ENCODE data around the gene B3GAT1. TPM values are rescaled to one million over a fixed set of nuclear protein-coding genes. Genes with fewer than 3 reads are reported as not detected.

The B3GAT1 gene
- total RNA-seq, 3 donors from 2014 or later, result 0.16 to 2.9 (median 2.8) TPM

DNA sequence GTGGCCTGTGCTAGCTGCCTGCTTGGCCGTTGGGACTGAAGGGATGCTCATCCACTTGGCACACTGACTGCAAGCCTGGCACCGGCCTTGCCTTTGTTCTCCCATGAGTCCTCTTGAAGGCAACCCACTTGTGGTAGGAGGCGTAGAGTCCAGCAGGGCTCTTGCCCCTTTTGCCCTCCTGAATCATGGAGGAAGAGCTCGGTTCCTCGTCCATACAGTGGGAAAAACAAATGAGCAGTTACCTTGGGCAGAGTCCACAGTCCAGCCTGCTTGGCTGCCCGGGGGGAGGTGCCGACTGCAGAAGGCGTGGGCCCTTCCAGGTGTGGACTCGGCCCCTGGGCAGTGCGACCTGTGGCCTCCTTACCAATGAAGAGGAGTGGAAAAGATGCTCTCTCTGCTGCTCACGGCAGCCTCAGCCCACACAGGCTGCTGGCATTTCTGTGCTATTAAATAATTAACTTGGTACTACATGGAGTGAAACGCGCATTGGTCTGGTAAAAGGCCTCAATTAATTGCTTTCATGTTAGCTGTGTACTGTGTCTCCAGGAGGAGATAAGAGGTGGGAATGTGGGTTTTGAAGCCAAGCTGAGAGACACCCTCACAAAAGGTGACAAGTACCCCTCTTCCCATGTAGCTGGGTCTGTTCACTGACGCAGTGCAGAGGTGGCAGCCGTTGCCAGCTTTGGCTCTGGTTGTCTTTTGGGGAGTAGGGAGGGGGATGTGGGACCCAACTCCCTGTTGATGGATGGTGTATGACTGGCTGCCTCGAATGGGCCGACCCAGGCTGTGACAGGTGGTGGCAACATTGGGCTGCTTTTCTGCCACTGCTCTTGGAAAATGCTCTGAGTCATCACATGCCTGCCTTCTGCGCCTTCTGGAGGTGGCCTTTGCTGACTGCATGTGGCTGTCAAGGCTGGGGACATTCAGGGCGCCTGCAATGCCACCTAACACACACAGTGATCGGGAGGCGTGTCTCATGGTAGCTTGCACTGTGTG is 26.8 kb upstream of the B3GAT1 start:
- TF ChIP-seq CTCF (IDR thresholded peaks at IDR 0.05) (no peak), POLR2AphosphoS5 (IDR thresholded peaks at IDR 0.05) (no peak), POLR2A (IDR thresholded peaks at IDR 0.05) (no peak)

GRCh38 chr11:134437821-134438220 is 25.8 kb upstream of the B3GAT1 start:
- no peaks in the 10 kb centered on the region for H3K4me1 ChIP-seq
- TF ChIP-seq POLR2AphosphoS5 (IDR thresholded peaks at IDR 0.05) (no peak), POLR2A (IDR thresholded peaks at IDR 0.05) (no peak), CTCF (IDR thresholded peaks at IDR 0.05) (no peak)
- H3K4me3 ChIP-seq, result no peak overlapping the region
- intact Hi-C loops (cut with DNase I; ENCODE audit: low total_unique reads), result no loop called here
- H3K27me3 ChIP-seq, result no peaks in the 10 kb centered on the region
- no peaks in the 10 kb centered on the region for H3K9me3 ChIP-seq
- H3K27ac ChIP-seq, result no peak overlapping the region
- no peaks in the 10 kb centered on the region for H3K36me3 ChIP-seq
- no peak for DNase-seq (ENCODE audit: low spot score in 2 of 2)

More for the DNA sequence above, 26.8 kb upstream of the B3GAT1 start:
- no peaks in the 10 kb centered on the region for H3K4me1 ChIP-seq
- no peak overlapping the region for H3K27ac ChIP-seq
- no peaks in the 10 kb centered on the region for H3K9me3 ChIP-seq
- no peaks in the 10 kb centered on the region for H3K27me3 ChIP-seq
- H3K4me3 ChIP-seq, result no peak overlapping the region
- intact Hi-C loops (cut with DNase I; ENCODE audit: low total_unique reads), result no loop called here
- H3K36me3 ChIP-seq, result no peaks in the 10 kb centered on the region
- DNase-seq (ENCODE audit: low spot score in 2 of 2), result no peak

DNA sequence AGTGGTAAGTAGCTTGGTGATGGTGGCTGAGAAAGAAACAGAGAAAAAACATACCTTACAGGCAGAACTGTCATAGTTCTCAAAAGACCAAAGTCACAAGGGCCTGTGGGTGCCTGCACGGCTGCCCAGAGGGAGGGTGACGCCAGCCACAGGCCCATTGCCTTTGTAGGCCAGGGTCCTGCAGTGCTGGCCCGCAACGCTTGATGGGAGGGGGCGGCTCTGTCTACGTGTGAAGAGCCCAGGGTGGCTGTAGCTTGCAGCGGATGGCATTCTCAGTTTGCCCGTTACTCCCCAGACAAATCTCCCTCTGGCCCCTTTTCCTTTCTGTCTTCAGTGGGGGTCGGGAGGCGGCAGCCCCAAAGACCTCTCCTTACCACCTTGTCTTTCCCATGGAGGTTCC is 24.7 kb upstream of the B3GAT1 start:
- Histone ChIP-seq H3K36me3 (no peaks in the 10 kb centered on the region), H3K27me3 (no peaks in the 10 kb centered on the region), H3K4me1 (no peaks in the 10 kb centered on the region), H3K4me3 (no peak overlapping the region), H3K9me3 (no peaks in the 10 kb centered on the region), H3K27ac (no peak overlapping the region)
- intact Hi-C loops (cut with DNase I; ENCODE audit: low total_unique reads), result no loop called here
- no peak for DNase-seq (ENCODE audit: low spot score in 2 of 2)
- TF ChIP-seq CTCF (IDR thresholded peaks at IDR 0.05) (no peak), POLR2AphosphoS5 (IDR thresholded peaks at IDR 0.05) (no peak), POLR2A (IDR thresholded peaks at IDR 0.05) (no peak)

GRCh38 chr11:134433806-134434205 is 21.8 kb upstream of the B3GAT1 start:
- TF ChIP-seq POLR2A (IDR thresholded peaks at IDR 0.05), result no peak
- no peak for TF ChIP-seq CTCF (IDR thresholded peaks at IDR 0.05)
- TF ChIP-seq POLR2AphosphoS5 (IDR thresholded peaks at IDR 0.05), result no peak
- intact Hi-C loops (cut with DNase I; ENCODE audit: low total_unique reads), result no loop called here
- peaks cover 0 to 3% of the 10 kb centered on the region in 2 donors for H3K27me3 ChIP-seq
- H3K36me3 ChIP-seq, result no peaks in the 10 kb centered on the region
- H3K9me3 ChIP-seq, result no peaks in the 10 kb centered on the region
- H3K27ac ChIP-seq, result no peak overlapping the region
- DNase-seq (ENCODE audit: low spot score in 2 of 2), result no peak
- no peaks in the 10 kb centered on the region for H3K4me1 ChIP-seq
- no peak overlapping the region for H3K4me3 ChIP-seq

DNA sequence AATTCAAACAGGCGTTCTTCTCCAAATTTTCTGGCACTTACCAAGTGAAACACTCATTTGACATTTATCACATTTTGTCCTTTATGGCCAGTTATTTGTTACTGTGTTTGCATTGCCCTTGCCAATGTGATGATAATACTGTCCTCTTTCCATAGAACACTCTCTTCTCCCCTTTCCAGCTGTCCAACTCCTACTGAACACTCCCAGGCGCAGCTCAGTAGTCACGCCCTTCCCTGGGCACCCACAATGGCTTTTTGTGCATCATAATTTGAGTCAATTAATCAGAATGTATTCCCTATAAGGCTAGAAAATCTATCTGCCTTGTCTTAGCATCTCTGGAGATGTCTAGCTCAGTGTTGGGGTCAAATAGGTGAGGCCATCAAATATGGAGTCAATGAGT is 21.2 kb upstream of the B3GAT1 start:
- intact Hi-C loops (cut with DNase I; ENCODE audit: low total_unique reads), result no loop called here
- no peak for TF ChIP-seq POLR2AphosphoS5 (IDR thresholded peaks at IDR 0.05)
- TF ChIP-seq POLR2A (IDR thresholded peaks at IDR 0.05), result no peak
- Histone ChIP-seq H3K9me3 (no peaks in the 10 kb centered on the region), H3K36me3 (no peaks in the 10 kb centered on the region), H3K27me3 (peaks cover 0 to 3% of the 10 kb centered on the region in 2 donors), H3K27ac (no peak overlapping the region), H3K4me3 (no peak overlapping the region), H3K4me1 (no peaks in the 10 kb centered on the region)
- DNase-seq (ENCODE audit: low spot score in 2 of 2), result no peak

Measured in breast epithelium (tissue), 4 donors.